OCI-LY1 (cell line): ENCODE measurements around the gene CSTF1.

ENCODE experiments used
- EZH2 ChIP-seq: fragments of 200-600 bp; sonication (generic), shearing (Covaris generic); IDR thresholded peaks from 2 replicates; pipeline ENCODE4 v1.8.0; 2017; ENCODE audit warnings: borderline replicate concordance, mixed run types, mild to moderate bottlenecking, antibody characterized with exemption, low read length, moderate library complexity, mixed read lengths
- TF ChIP-seq, protein P1 (sequence below): fragments of 200-600 bp; sonication (generic), shearing (Covaris generic); IDR thresholded peaks from 2 replicates; pipeline ENCODE4 v1.5.1; 2017; ENCODE audit warnings: mild to moderate bottlenecking, antibody characterized with exemption, low read length, moderate library complexity, mixed read lengths

DNA sequence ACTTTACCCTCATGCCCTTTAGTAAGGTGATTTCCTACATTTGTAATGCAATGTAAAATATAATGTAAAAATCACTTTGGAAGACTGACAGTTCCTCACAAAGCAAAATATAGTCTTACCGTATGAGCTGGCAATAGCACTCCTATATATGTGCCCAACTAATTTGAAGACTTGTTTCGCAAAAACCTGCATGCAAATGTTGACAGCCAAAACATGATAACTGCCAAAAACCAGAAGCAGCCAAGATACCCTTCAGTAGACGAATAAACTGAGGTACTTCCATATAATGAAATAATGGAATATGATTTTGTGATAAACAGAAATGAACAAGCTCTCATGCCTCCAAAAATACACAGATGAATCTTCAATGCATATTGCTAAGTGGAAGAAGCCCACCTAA, 14.1 kb upstream of the CSTF1 start:
- TF ChIP-seq, protein P1, sequence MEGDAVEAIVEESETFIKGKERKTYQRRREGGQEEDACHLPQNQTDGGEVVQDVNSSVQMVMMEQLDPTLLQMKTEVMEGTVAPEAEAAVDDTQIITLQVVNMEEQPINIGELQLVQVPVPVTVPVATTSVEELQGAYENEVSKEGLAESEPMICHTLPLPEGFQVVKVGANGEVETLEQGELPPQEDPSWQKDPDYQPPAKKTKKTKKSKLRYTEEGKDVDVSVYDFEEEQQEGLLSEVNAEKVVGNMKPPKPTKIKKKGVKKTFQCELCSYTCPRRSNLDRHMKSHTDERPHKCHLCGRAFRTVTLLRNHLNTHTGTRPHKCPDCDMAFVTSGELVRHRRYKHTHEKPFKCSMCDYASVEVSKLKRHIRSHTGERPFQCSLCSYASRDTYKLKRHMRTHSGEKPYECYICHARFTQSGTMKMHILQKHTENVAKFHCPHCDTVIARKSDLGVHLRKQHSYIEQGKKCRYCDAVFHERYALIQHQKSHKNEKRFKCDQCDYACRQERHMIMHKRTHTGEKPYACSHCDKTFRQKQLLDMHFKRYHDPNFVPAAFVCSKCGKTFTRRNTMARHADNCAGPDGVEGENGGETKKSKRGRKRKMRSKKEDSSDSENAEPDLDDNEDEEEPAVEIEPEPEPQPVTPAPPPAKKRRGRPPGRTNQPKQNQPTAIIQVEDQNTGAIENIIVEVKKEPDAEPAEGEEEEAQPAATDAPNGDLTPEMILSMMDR: no peak
- TF ChIP-seq EZH2: no peak
